COLO668 (cell line): ENCODE measurements around the gene PA2G4.
"Not testable (repeated sequence)": the region's sequence is repeated elsewhere in the genome, so short reads cannot be mapped to it uniquely, and the experiment has no call there.

Experiments used
- DNase-seq: peaks from one replicate; lab custom pipeline; 2025; ENCODE audit not compliant: unreplicated experiment; lab: John Stamatoyannopoulos, UW

Gene PA2G4

DNA sequence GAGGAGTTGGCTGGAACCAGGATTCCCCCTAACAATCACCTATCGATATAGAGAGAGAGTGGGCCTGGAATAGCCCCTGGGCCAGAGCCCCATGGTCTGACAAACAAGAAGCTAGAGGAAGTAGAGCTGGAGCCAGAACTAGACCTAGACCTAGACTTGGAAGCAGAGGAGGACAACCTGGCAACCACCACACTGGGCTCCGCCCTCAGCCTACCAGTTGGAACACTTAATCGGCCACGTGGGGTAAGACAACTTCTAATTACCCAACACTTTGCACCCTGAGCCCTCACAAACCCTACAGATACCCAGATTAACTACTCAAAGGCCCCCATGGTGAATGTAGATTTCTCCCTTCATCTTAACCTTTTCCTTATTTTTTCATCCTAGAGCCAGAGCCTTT is 4.6 kb upstream of the PA2G4 start:
- no peak for DNase-seq

DNA sequence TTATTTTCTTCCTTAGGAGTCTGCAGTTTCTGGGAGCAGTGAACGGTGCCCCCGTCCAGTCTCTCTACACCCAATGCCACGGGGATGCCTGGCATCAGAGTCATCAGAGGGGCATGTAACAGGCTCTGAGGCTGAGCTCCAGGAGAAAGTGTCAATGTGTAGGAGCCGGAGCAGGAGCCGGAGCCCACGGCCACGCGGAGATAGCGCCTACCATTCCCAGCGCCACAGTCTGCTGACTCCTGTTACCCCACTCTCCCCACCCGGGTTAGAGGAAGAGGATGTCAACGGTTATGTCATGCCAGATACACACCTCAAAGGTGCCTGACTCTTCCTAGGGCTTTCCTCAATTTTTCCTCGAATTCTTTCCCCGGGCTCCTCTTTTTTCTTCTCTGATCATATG is 3.3 kb upstream of the PA2G4 start:
- DNase-seq = no peak

DNA sequence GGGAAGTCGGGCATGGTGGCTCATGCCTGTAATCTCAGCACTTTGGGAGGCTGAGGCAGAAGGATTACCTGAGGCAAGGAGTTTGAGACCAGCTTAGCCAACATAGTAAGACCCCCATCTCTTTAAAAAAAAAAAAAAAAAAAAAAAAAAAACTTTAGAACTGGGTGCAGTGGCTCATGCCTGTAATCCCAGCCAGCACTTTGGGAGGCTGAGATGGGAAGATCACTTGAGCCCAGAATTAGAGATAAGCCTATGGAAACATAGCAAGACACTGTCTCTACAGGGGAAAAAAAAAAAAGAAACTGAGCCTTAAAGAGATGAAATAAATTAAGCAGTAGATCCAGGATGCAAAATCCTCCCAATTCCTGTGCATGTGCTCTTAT is 1.7 kb upstream of the PA2G4 start:
- DNase-seq = no peak

DNA sequence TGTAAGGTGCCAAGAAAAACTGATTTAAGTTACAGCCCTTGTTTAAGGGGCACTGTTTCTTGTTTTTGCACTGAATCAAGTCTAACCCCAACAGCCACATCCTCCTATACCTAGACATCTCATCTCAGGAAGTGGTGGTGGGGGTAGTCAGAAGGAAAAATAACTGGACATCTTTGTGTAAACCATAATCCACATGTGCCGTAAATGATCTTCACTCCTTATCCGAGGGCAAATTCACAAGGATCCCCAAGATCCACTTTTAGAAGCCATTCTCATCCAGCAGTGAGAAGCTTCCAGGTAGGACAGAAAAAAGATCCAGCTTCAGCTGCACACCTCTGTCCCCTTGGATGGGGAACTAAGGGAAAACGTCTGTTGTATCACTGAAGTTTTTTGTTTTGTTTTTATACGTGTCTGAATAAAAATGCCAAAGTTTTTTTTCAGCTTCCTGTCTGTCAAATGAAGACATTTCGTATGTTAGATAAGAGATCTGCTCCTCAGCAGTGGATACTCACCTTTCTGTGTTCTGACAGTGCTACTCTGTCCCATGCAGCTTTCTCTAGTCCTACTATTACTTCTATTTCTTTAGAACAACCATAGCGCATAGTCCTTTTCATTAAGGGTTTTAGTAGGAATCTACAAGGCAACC is 1.2 kb upstream of the PA2G4 start:
- no peak for DNase-seq

DNA sequence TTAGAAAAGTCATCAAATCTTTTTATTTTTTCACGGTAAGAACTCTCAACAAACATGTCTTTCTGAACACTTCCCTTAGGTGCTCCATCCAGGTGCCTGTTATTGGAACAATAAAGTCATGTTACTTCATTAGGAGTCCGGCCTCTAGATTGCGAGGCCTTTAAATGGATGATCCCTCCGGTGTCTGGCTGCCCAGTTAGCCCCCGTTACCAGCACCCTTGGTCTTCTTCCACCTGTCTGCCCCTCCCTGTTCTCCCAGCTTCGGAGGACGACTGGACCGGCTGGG is 593 bp upstream of the PA2G4 start:
- DNase-seq = no peak

DNA sequence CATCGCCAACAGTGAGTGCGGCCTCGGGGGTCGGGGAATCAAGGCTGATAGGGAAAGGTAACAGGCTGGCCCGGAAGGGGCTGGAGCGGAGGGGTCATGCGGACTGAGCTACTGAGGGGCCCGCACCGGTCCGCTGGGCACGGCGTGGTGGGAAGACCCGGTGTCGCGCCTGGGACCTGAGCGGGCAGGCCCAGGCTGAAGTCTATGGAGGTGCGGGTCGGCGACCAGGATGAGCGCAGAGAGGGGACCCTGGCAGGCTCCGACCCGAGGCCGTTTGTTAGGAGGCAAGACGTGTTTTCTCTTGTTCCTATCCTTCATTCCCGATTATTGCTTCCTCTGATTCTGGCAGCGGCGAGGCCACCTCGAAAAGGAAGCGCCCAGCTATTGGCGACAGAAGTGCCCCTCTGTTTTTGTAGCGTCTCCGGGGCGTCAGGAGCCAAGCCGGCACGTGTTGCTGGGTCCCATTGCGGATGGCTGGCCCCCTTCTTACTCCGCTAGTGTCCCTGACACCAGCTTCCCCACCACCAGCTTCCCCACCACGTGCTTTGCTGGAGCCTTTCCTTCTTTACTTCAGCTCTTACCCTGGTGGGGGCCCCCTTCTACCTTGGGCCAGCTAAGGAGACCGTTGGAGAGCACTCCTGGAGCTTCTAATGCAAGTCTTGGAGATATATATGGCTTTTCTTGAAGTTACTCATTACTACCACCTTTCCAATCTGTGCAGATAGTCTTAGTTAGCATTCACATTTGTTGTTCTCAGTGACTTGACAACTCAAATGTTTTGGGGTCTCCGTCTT is 653 bp downstream of the PA2G4 start:
- DNase-seq = peak; percentile 35

DNA sequence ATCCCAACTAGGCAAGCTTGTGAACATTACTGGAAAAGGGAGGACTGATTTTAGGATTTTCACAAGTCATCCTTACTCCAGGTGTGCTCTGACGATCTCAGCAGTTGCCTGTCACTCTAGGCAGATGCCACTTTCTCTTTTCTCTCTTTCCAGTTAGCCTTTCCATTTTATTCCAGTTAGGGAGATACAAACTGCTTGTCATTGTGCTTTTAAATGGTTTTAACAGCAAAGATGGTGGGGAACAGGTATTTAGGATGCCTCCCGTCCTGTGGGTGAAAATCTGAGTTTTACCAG is 1.2 kb downstream of the PA2G4 start:
- DNase-seq = no peak

DNA sequence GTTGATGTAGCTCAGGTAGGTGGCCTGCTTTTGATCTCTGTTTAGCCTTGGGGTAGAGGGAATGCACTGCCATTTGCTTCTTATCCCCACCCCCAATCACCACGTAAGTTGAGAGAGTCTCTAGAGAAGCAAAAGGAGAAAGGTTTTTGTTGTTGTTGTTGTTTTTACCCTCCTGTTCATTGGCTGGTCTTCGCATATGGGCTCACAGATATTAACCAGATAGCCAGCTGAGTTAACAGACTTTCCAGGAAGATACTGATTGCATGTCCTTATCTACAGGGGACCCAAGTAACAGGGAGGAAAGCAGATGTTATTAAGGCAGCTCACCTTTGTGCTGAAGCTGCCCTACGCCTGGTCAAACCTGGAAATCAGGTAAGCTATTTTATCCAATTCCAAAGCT is 2.9 kb downstream of the PA2G4 start:
- no peak for DNase-seq

DNA sequence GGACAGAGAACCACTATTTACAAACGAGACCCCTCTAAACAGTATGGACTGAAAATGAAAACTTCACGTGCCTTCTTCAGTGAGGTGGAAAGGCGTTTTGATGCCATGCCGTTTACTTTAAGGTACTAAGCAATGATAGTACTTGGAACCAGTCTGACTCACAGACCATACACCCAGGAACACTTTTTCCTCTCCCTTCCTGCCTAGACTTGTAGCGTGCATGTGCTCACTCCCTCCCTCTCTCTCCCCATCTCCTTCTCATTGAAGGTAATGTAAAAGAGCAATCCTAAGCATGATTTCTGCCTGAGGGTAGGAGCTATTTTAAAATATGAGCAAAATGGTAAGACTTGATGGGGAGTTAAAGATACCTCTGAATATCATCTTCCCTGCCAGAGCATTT is 6.2 kb downstream of the PA2G4 start:
- DNase-seq = no peak

DNA sequence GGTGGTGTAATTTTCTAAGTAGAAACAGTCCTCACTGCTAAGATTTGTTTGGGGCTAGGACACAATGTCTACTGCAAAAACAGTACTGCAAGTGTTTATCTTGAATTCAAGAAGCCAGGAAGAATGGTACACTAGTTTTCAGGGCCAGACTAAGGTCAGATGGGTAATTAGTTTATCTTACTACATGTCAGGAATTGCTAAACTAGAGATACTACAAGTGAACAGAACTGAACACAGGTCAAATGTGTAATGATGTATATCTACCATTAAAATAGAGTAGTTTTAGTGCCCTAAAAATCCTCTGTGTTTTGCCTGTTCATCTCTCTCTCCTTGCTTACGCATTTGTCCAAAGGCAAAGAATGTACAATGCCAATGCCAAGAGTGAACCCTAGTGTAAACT is 9.7 kb downstream of the PA2G4 start:
- no peak for DNase-seq

DNA sequence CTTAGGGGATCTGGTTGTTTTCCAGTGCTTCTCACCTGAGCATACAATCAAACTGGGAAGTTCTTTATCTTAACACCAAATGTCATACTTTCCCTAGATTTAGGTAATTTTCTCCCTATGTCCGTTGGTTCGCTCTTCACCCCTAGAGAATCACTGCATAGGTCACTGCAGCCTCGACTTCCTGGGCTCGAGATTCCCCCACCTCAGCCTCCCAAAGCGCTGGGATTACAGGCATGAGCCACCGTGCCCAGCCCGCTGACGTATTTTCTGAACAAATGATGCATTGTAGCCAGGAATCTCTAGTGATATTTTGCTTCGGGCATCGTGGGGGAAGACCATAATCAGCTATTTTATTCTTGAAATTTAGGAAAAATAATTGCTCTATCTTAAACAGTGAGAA is 11.0 kb downstream of the PA2G4 start:
- DNase-seq = peak; percentile 5

DNA sequence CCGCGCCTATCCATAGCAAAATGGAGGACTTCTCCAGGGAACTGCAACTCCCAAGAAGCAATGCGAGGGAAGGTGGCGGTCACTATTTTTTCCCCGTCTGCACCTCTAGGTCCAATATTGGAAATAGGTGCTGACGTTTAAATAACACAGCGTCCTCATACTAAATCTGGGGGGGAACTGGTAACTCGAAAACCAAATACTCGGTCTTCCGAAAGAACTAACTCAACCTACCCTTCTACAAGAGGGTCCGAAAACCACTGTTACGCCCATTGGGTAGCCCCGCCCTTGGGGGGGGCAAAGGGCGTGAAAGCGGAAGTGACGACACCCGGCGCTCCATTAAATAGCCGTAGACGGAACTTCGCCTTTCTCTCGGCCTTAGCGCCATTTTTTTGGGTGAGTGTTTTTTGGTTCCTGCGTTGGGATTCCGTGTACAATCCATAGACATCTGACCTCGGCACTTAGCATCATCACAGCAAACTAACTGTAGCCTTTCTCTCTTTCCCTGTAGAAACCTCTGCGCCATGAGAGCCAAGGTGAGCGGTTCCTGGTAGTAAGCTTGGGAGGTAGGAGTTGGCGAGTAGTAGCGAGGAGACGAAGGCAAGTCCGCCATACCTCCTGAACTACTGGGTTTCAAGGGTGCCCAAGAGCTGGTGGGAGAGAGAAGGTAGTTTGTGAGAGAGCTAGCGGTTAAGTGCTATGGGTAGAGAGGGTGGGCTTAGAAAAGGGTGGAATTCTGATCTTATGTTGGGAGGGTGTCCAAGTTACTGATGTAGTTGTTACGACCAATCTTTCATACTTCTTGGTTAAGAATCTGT is 12.1 kb downstream of the PA2G4 start, which contains the start of gene RPL41:
RPL41 (plus strand) TSS at position 367 of the 815 bp plus-strand sequence.
- peak; percentile 89 for DNase-seq

DNA sequence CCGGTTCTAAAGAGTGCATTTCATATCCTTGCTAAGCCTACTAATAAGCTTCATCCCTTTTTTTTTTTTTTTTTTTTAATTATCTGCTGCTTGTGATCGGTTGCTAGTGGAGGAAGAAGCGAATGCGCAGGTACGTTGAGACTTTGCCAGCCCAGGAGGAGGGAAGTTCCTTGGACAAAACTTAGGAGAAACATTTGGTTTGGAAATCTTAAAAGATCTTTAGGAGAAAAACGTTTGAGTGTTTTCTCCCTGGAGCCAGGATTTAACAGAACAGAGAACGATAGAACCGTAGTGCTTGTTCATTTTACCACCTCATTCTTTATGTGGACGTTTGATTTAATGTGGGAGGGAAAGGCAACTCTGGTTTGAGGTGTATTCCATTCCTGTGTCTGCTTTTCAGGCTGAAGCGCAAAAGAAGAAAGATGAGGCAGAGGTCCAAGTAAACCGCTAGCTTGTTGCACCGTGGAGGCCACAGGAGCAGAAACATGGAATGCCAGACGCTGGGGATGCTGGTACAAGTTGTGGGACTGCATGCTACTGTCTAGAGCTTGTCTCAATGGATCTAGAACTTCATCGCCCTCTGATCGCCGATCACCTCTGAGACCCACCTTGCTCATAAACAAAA is 12.8 kb downstream of the PA2G4 start:
- DNase-seq = not testable (repeated sequence)

DNA sequence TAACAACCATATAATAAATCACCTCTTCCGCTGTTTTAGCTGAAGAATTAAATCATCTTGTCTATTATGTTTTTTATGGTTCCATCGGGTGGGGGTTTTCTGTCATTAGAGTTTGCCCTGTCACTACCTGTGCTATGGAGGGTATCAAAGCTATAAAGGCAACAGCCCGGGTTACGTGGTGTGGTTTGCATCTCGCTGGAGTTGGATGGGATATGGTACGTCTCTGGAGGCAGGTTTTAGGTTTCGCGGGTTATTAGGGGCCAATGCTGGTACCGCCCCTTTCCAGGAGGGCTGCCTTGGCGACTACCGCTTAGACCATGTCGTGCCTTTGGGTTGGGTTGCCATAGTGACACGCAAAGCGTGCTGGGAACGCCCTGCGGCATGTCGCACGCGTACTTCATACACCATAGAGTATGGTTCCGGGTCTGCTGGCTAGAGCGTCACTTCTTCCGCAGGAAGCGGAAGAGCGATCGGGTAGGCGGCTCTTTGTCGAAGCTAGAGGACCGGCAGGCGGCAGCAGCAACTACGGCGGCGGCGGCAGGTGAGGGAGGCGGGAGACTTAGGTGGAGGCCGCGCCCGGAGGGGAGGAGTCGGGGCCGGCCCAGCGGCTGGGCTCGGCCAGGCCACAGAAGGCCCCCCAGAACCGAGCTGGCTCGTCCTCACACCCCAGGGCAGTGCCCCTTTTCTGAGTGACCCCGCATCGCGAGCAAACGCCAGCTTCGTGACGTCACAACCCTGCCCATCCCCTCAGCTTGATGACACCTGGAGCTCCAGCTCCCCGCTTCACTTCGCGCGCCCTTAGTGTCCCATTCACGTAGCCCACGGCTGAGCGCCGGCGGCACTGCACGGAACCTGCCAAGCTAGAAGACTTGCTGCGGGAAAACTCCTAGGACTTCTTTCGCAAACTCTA is 13.7 kb downstream of the PA2G4 start, which contains the start of gene ZC3H10:
ZC3H10 (plus strand) TSS at position 489 of the 910 bp plus-strand sequence. CDS start 2,297 bp downstream, outside the sequence.
- peak; percentile 95 for DNase-seq

DNA sequence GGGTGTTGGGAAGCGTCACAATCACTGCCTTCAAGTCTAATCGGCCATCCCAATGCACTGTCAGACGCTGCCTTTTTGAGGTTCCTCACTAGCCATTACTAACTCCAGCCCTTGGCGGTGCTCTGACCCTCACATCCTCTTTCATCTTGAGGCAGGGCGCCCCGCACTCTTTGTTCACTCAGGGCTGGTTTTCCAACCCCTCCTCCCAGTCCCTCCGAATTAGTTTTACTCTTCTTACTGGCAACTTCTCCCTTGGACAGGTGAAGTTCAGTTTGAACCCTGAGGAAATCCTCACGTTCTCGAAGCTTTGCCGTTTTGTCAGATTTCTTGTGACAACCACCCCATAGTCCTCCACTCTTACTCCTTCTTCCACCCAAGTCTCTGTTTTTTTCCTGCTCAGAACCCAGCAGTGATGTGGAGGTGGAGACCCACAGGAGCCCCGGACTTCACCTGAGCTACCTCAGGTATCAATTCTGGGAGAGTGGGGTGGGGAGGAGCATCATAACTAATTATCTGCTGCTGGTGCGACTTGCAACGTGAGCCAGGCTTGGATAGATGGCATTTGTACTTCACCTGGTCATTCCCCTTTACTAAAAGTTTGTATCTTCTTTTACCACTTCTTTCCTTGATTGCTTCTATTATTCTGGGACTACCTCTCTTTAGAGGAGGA is 14.5 kb downstream of the PA2G4 start:
- no peak for DNase-seq

DNA sequence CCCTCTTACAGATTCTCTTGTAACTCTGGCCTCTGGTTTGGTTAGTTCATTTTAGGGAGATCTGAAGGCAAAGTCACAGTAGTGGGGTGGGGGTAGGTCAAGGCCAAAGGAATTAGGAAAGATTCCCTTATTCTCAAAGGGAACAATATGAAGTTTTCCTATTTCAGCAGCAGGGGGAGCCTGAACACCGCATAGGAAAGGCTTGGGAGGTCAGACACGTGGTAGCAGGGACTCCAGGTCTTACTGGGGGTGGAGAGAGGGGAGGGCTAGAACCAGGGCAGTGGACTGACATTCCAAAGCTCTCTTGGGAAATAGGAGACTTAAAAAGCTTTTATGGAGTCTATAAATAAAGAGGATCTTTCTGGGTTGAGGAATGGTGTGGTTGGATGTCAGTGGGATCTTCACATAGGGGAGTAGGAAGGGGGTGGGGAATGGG is 15.0 kb downstream of the PA2G4 start:
- DNase-seq = peak; percentile 62

DNA sequence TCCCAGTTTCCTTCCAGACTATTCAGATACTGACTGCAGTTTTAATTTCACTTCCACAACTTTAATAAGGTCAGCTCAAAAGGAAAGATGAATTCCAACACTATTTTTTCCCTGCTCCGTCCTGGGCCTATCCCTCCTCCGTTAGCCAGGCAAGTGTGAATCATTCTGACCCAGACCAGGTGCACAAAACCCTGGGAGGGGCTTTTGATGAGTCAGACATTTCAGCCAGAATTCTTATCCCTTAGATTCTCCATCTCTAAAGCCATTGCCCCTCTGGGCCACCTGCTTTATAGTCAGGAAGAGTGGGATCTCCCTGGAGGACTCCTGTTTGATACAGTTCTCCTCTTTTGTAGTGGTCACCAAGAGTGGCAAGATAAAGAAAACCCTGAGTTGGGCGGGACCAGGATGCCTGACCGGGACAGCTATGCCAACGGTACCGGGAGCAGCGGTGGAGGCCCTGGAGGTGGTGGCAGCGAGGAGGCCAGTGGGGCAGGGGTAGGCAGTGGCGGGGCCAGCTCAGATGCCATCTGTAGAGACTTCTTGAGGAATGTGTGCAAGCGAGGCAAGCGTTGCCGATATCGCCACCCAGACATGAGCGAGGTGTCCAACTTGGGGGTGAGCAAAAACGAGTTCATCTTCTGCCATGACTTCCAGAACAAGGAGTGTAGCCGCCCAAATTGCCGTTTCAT is 15.9 kb downstream of the PA2G4 start:
- DNase-seq = no peak

DNA sequence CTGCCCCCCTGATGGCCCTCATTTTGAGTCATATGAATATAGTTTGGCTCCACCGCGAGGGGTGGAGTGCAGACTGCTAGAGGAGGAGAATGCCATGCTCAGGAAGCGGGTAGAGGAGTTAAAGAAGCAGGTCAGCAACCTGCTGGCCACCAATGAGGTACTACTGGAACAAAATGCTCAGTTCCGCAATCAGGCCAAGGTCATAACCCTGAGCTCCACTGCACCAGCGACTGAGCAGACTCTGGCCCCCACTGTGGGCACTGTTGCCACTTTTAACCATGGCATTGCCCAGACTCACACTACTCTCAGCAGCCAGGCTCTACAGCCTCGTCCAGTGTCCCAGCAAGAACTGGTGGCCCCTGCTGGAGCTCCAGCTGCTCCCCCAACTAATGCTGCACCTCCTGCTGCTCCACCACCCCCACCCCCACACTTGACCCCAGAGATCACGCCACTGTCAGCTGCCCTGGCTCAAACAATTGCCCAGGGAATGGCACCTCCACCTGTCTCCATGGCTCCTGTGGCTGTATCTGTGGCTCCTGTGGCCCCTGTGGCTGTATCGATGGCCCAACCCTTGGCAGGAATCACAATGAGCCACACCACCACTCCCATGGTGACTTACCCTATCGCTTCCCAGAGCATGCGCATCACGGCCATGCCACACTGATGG is 17.0 kb downstream of the PA2G4 start:
- no peak for DNase-seq

DNA sequence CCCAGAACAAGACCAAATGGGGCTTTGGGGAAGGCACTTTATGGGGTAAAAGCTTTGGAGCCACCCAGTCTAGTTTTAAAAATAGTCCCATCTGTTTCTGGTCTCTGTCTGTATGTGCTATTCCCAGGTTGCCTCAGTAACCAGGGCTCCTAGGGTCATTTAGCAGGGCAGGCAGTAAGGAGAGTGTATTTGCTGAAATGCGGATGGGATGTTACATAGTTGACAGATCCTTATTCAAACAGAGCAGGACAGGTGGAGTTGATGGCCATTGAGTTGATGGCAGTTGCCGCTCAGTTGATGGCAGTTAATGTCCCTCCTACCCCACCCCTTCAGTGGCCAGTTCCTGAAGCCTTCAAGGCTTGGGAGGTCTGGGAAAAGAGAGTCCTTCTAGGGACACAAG is 18.3 kb downstream of the PA2G4 start:
- peak; percentile 44 for DNase-seq
